Measurements from ENCODE around the gene NRXN3. TPM values are rescaled to one million over a fixed set of nuclear protein-coding genes. Genes with fewer than 3 reads are reported as not detected.

The NRXN3 gene
- polyA plus RNA-seq, 1 donor (not counting 4 experiments of a cell fraction or from before 2014, with no cell fraction given), result 0.89 TPM

DNA sequence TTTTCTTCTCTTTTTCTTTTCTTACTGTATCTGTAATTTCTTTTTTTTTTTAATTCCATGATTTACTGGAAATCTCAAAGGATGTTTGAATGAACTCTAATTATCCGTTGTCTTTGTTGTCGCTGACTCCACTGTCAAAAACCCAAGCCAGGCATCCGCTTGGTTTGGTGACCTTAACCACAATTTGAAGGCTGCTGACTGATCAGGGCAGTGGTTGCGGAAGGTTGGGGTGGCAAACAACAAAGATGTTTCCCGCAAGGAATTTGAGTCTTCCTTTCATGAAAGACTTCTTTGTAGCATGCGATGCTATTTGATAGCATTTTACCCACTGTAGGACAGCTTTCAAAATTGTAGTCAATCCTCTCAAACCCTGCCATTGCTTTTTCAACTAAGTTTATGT, 1027.3 kb downstream of the NRXN3 start:
- FAIRE-seq (no peak), DNase-seq (ENCODE audit: low read depth, low spot score) (no peak)
- Histone ChIP-seq H4K20me1 (ENCODE audit: control insufficient read depth, extremely low read depth, insufficient read depth, low read length) (no peaks in the 10 kb centered on the region), H3K4me2 (ENCODE audit: control insufficient read depth, extremely low read depth, insufficient read depth, low read depth, low read length) (no peak overlapping the region), H3K9ac (ENCODE audit: control insufficient read depth, extremely low read depth, insufficient read depth, low read length) (no peak overlapping the region), H3K9me1 (ENCODE audit: control insufficient read depth, extremely low read depth, insufficient read depth, low read length) (no peaks in the 10 kb centered on the region), H3K36me3 (ENCODE audit: control insufficient read depth in 2 of 2, extremely low read depth in 1 of 2, insufficient read depth in 2 of 2, low read length in 2 of 2) (no peaks in the 10 kb centered on the region), H3K27me3 (ENCODE audit: control insufficient read depth, extremely low read depth, insufficient read depth, low read length) (no peaks in the 10 kb centered on the region), H3K9me3 (ENCODE audit: control insufficient read depth, low read depth, low read length) (no peaks in the 10 kb centered on the region), H3K4me1 (ENCODE audit: control insufficient read depth, extremely low read depth, insufficient read depth, low read length) (no peaks in the 10 kb centered on the region), H3K79me2 (ENCODE audit: control insufficient read depth, insufficient read depth, low read length) (no peaks in the 10 kb centered on the region), H2AFZ (ENCODE audit: control insufficient read depth, low read length) (no peak overlapping the region), H3K4me3 (ENCODE audit: control insufficient read depth in 2 of 3, extremely low read depth in 1 of 3, insufficient read depth in 2 of 3, low read depth in 1 of 3, low read length in 3 of 3) (no peak overlapping the region), H3K27ac (ENCODE audit: control insufficient read depth, insufficient read depth, low read length) (no peak overlapping the region)
- dilution Hi-C loops (cut with MboI; ENCODE audit: extremely low pct_ligation_motif_present, low sequenced_read_pairs), result no loop called here
- no peak for TF ChIP-seq EZH2 (IDR thresholded peaks at IDR 0.05; ENCODE audit: low read length)
- TF ChIP-seq, protein P1, sequence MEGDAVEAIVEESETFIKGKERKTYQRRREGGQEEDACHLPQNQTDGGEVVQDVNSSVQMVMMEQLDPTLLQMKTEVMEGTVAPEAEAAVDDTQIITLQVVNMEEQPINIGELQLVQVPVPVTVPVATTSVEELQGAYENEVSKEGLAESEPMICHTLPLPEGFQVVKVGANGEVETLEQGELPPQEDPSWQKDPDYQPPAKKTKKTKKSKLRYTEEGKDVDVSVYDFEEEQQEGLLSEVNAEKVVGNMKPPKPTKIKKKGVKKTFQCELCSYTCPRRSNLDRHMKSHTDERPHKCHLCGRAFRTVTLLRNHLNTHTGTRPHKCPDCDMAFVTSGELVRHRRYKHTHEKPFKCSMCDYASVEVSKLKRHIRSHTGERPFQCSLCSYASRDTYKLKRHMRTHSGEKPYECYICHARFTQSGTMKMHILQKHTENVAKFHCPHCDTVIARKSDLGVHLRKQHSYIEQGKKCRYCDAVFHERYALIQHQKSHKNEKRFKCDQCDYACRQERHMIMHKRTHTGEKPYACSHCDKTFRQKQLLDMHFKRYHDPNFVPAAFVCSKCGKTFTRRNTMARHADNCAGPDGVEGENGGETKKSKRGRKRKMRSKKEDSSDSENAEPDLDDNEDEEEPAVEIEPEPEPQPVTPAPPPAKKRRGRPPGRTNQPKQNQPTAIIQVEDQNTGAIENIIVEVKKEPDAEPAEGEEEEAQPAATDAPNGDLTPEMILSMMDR (optimal IDR thresholded peaks at IDR 0.05 in 1 of 3, IDR thresholded peaks at IDR 0.05 in 1 of 3, conservative IDR thresholded peaks at IDR 0.05 in 1 of 3; ENCODE audit: extremely low read depth in 1 of 3, insufficient read depth in 2 of 3, low read length in 3 of 3), result no peak

DNA sequence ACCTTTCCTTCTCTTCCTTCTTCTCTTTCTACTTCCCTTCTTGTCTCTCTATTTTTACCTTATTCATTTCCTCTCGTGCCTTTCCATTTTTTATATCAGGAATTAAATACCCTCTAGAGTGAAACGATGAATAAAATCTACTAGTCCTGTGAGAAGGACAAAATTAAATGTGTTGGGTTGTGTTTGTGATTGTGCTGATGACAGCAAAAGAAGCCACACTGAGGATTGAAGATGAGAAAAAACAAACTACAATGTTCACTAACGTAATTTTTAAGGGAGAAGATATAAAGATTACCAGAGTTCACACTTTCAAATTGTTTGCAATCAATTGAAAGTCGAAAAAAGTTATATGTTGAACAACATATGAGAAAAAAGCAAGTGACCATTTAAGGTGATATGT, 1029.0 kb downstream of the NRXN3 start:
- H3K27me3 ChIP-seq (ENCODE audit: control insufficient read depth, extremely low read depth, insufficient read depth, low read length), result no peaks in the 10 kb centered on the region
- H3K79me2 ChIP-seq (ENCODE audit: control insufficient read depth, insufficient read depth, low read length), result no peaks in the 10 kb centered on the region
- DNase-seq (ENCODE audit: low read depth, low spot score) (no peak), FAIRE-seq (no peak)
- no peaks in the 10 kb centered on the region for H3K4me1 ChIP-seq (ENCODE audit: control insufficient read depth, extremely low read depth, insufficient read depth, low read length)
- H3K9me3 ChIP-seq (ENCODE audit: control insufficient read depth, low read depth, low read length), result no peaks in the 10 kb centered on the region
- H3K36me3 ChIP-seq (ENCODE audit: control insufficient read depth in 2 of 2, extremely low read depth in 1 of 2, insufficient read depth in 2 of 2, low read length in 2 of 2), result no peaks in the 10 kb centered on the region
- no peaks in the 10 kb centered on the region for H3K9me1 ChIP-seq (ENCODE audit: control insufficient read depth, extremely low read depth, insufficient read depth, low read length)
- H3K27ac ChIP-seq (ENCODE audit: control insufficient read depth, insufficient read depth, low read length), result no peak overlapping the region
- no peak overlapping the region for H2AFZ ChIP-seq (ENCODE audit: control insufficient read depth, low read length)
- dilution Hi-C loops (cut with MboI; ENCODE audit: extremely low pct_ligation_motif_present, low sequenced_read_pairs), result no loop called here
- H3K4me2 ChIP-seq (ENCODE audit: control insufficient read depth, extremely low read depth, insufficient read depth, low read depth, low read length), result no peak overlapping the region
- no peak overlapping the region for H3K4me3 ChIP-seq (ENCODE audit: control insufficient read depth in 2 of 3, extremely low read depth in 1 of 3, insufficient read depth in 2 of 3, low read depth in 1 of 3, low read length in 3 of 3)
- TF ChIP-seq EZH2 (IDR thresholded peaks at IDR 0.05; ENCODE audit: low read length), result no peak
- no peak overlapping the region for H3K9ac ChIP-seq (ENCODE audit: control insufficient read depth, extremely low read depth, insufficient read depth, low read length)
- no peaks in the 10 kb centered on the region for H4K20me1 ChIP-seq (ENCODE audit: control insufficient read depth, extremely low read depth, insufficient read depth, low read length)

DNA sequence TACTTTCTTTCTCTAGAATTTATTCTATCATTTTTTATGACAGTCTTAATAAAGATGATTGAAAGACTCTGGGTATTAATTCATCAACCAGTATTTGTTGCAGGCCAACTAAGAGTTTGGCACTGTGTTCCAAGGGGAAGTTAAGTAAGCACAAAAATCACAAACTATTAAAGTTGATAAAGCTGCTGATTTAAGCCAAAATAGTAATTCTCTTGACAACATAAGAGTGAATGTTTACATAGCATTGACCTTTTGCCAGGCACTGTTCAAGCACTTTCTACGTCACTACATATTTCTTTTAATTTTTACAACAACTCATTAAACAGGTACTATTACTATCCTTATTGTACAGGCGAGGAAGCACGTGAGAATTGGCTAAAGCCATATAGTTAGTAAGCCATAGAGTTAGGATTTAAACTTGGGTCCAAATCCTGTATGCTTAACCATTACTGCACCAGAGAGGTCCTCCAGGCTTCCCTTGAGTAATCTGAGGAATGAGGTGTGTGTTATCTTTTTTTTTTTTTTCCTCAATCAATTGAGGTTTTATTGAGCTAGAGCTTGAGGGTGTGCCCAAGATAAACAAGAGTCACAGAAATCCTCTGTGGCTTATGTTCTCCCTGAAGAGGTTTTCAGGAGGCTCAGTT, 1031.5 kb downstream of the NRXN3 start:
- Histone ChIP-seq H4K20me1 (ENCODE audit: control insufficient read depth, extremely low read depth, insufficient read depth, low read length) (no peaks in the 10 kb centered on the region), H2AFZ (ENCODE audit: control insufficient read depth, low read length) (no peak overlapping the region), H3K4me3 (ENCODE audit: control insufficient read depth in 2 of 3, extremely low read depth in 1 of 3, insufficient read depth in 2 of 3, low read depth in 1 of 3, low read length in 3 of 3) (no peak overlapping the region), H3K4me1 (ENCODE audit: control insufficient read depth, extremely low read depth, insufficient read depth, low read length) (no peaks in the 10 kb centered on the region), H3K9ac (ENCODE audit: control insufficient read depth, extremely low read depth, insufficient read depth, low read length) (no peak overlapping the region), H3K27me3 (ENCODE audit: control insufficient read depth, extremely low read depth, insufficient read depth, low read length) (no peaks in the 10 kb centered on the region), H3K9me1 (ENCODE audit: control insufficient read depth, extremely low read depth, insufficient read depth, low read length) (no peaks in the 10 kb centered on the region), H3K79me2 (ENCODE audit: control insufficient read depth, insufficient read depth, low read length) (no peaks in the 10 kb centered on the region), H3K9me3 (ENCODE audit: control insufficient read depth, low read depth, low read length) (no peaks in the 10 kb centered on the region), H3K36me3 (ENCODE audit: control insufficient read depth in 2 of 2, extremely low read depth in 1 of 2, insufficient read depth in 2 of 2, low read length in 2 of 2) (no peaks in the 10 kb centered on the region), H3K27ac (ENCODE audit: control insufficient read depth, insufficient read depth, low read length) (no peak overlapping the region), H3K4me2 (ENCODE audit: control insufficient read depth, extremely low read depth, insufficient read depth, low read depth, low read length) (no peak overlapping the region)
- TF ChIP-seq, protein P1 (optimal IDR thresholded peaks at IDR 0.05 in 1 of 3, IDR thresholded peaks at IDR 0.05 in 1 of 3, conservative IDR thresholded peaks at IDR 0.05 in 1 of 3; ENCODE audit: extremely low read depth in 1 of 3, insufficient read depth in 2 of 3, low read length in 3 of 3), result no peak
- TF ChIP-seq EZH2 (IDR thresholded peaks at IDR 0.05; ENCODE audit: low read length), result no peak
- FAIRE-seq (no peak), DNase-seq (ENCODE audit: low read depth, low spot score) (no peak)
- dilution Hi-C loops (cut with MboI; ENCODE audit: extremely low pct_ligation_motif_present, low sequenced_read_pairs), result no loop called here
